Esophagus squamous epithelium (tissue), 4 donors: ENCODE results near the gene ZNF831.

Source experiments
- CTCF ChIP-seq, 6 experiments: fragments of 450-650 bp in 4 of 6; fragments of 200-600 bp in 2 of 6; sonication (generic) in 2 of 6; IDR thresholded peaks; one replicate each; pipeline ENCODE4 v1.5.1; 2016 to 2019; ENCODE audit warnings: antibody characterized with exemption in 6 of 6, mild to moderate bottlenecking in 4 of 6, moderate library complexity in 4 of 6
- POLR2A ChIP-seq, 4 donors: fragments of 450-650 bp; IDR thresholded peaks; one replicate each; pipeline ENCODE4 v1.6.1; 2017; ENCODE audit warnings: antibody characterized with exemption in 4 of 4, mild to moderate bottlenecking in 4 of 4, moderate library complexity in 3 of 4

- TF ChIP-seq POLR2A (IDR thresholded peaks at IDR 0.05) = no peak
- no peak for TF ChIP-seq CTCF (IDR thresholded peaks at IDR 0.05)
Measured at GRCh38 chr20:59144179-59144830, 19.3 kb upstream of the ZNF831 start.
